ENCODE results near the gene DCAF8L2.
"Not testable (repeated sequence)": the region's sequence is repeated elsewhere in the genome, so short reads cannot be mapped to it uniquely, and the experiment has no call there.

Gene DCAF8L2

DNA sequence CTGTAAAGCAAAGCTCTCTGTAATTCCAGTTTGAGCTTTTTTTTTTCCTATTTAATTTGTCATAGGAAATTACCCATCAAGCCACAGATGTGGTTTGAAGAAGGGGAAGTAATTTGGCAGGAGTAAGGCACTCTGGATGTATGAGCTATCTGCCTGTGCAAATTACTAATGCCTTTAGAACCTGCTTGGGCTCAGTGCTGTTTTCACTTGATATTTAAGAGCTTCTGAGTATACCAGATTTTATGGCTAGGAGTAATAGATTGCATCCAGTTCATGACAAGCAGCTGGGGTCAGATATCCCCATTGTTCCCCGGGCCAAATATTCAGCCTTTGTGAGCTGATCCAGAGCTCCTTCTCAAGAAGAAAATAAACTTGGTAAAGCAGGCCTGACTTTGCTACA, 89.1 kb downstream of the DCAF8L2 start:
- no peak for DNase-seq (ENCODE audit: low spot score)

DNA sequence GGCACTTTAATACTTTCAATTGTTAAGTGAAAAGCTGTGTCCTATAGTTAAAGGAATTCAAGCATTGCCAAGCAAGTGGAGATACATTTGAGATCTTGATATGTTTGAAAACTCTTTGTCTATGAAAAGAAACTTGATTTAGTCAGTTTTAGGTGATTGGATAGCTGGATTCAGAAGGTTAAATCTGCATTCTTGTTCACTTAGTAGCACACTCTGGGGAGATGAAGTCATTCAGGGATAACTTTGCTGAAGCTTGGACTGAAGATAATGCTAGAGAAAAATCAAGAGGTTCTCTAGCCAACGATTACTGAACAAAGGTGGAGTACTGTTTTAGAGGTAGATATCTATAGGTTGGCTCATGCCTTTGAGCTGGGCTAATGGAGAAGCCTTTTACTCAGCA, 90.6 kb downstream of the DCAF8L2 start:
- no peak for DNase-seq (ENCODE audit: low spot score)

DNA sequence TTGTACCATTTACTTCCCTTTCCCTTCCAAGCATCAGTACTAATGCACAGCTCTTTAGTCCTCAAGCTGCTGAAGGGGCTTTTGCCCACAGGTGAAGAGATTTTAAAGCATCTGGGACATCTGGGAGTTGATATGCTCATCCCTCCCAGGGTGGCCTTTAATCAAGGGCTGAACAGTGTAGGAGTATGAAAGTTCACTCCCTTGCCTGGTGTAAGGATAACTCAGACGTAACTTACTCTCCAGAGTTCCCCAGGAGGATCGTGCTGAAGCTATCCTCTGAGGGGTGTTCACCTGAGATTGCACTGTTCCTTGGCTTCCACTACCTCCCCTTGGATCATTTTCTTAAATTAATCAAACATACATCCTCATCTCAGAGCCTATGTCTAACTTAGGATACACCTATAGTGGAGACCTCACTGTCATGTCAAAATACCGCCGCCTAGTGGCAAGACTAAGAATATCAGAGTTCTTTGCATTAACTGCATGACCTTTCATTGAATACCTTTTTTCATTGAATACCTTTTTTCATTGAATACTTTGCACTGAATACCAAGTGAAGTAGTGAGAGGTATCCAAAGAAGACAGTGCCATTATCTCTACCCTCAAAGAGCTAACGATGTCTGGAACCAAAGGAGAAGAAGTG, 93.5 kb downstream of the DCAF8L2 start:
- peak; percentile 3 for DNase-seq (ENCODE audit: low spot score)

DNA sequence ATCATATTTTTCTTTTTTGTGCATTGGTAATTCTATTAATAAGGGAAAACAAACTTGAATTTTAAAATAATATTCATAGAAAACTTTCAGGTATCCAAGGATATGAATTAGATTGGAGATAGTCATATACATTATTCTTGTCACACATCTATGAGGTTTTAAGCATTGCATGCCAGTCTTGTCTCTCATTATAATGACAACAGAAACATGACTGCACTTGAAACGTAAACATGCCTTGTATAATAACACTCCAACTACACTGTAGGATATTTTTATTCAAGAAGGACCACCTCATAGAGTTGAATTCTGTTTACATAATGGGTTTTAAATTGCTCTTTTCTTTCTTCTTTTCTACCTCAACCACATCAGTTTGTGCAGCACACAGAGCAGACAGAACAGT, 104.5 kb downstream of the DCAF8L2 start:
- no peak for DNase-seq (ENCODE audit: low spot score)

DNA sequence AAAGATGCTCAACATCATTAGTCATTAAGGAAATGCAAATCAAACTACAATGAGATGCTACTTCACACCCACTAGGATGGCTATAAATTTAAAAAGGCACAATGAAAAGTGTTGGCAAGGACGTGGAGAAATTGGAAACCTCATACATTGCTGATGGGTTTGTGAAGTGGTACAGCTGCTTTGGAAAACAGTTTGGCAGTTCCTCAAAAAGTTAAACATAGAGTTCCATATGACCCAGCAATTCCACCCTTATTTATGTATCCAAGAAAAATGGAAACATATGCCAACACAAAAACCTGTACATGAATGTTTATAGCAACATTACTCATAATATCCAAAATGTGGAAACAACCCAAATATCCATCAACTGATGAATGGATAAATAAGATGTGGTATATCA, 116.4 kb downstream of the DCAF8L2 start:
- DNase-seq (ENCODE audit: low spot score) = no peak

DNA sequence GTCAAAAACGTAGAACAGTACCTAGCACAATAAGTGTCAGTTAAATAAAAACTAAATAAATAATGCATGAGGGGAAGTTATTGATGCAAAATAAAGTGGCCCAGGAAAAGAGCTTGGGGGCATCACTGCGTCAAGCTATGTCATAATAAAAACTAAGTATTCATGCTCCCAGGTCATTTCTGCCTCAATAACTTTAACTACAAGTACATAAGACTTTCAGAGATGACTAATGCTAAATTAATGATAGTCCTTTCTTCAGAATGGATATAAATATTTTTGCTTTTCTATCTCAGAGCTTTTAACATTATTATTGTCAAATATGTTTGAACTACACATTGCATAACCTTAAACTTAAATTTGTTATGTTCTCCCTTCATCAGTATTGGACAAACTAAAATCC, 125.5 kb downstream of the DCAF8L2 start:
- DNase-seq (ENCODE audit: low spot score) = no peak

DNA sequence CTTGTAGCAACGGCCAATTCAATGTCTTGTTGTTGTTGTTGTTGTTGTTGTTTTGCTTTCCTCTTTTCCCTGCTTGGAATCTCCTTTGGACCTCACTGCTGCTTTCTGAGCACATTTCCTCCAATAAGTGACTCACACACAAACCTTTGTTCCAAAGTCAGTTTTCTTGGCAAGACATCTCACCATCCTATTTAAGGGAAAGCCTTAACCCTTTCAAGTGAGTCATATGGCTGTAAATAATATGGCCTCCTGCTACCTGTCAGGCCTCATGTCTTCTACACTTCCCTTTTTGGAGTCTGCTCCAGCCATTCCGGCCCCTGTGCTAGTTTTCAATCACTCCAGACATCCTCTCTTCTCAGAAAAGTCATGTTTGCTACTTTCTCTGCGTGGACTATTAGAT, 138.1 kb downstream of the DCAF8L2 start:
- peak; percentile 30 for DNase-seq (ENCODE audit: low spot score)

DNA sequence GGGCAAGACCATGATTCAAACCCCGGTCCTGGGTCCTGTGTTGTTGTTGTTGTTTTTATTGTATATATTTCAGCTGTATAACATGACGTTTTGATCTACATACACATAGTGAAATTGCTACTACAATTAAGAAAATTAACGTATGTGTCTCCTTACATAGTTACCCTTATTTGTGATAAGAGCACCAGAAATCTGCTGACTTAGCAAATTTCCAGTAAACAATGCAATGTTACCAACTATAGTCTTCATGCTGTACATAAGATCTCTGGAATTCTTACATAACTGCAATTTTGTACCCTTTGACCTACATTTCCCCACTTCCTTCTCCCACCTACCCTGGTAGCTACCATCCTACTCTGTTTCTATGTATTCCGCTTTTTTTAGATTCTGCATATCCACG, 141.8 kb downstream of the DCAF8L2 start:
- no peak for DNase-seq (ENCODE audit: low spot score)

DNA sequence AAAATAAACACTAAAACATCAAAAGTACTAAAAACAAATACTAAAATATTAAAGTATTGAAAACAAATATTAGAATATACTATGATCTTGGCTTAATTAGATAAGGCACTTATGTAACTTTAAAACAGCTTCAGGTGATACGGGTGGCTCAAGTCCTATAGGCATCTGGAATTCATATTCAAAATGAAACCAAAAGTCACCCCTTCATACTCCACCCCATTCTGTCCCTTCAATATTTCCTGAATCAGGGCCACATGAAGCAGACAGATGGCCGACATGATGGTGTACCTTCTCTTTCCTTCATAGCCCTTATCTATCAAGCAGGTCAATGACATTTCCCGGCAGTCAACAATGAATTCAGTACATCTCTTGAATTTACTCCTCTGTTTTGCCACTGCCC, 145.8 kb downstream of the DCAF8L2 start:
- DNase-seq (ENCODE audit: low spot score) = no peak

DNA sequence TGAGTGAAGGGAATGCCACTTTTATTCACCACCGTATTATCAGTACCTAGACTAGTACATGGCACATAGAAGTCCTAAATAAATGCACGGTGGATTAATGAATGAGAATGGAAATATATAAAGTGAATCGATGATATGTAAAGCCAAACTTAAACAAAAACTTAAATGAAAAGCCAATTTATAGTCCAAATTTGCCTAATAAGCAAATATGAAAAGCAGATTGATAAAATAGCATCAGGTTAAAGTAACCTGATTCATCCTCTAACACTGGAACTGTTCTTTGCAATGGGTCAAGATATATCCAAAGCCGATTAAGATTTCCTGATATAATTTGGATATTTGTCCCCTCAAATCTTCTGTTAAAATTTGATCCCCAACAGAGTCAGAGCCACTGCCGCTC, 150.8 kb downstream of the DCAF8L2 start:
- DNase-seq (ENCODE audit: low spot score) = no peak

DNA sequence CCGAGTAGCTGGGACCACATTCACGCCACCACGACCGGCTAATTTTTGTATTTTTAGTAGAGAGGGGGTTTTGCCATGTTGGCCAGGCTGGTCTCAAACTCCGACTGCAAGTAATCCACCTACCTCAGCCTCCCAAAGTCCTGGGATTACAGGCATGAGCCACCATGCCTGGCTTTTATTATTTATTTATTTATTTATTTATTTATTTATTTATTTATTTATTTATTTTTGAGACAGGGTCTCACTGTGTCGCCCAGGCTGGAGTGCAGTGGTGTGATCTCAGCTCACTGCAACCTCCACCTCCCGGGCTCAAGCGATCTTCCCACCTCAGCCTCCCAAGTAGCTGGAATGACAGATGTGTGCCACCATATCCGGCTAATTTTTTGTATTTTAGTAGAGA, 153.4 kb downstream of the DCAF8L2 start:
- DNase-seq (ENCODE audit: low spot score) = not testable (repeated sequence)

DNA sequence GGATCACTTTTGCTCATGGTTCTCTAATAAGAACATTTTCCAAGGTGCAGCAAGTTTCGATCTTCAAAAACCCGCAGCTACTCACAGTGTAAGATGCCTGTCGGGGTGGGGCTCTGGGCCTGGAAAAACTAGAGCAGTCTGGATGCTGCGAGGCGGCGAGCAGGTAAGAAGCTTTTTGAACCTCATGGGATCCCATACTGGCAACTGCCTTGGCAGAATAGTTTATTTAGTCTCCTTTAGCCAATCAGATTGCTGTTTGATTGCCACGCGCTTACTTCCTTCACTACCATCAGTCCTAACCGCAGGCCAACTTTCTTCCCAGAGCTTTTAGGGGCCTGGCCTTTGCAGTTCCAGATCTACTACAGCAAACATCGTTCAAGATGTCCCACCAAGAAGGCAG, 156.4 kb downstream of the DCAF8L2 start:
- DNase-seq (ENCODE audit: low spot score) = no peak

DNA sequence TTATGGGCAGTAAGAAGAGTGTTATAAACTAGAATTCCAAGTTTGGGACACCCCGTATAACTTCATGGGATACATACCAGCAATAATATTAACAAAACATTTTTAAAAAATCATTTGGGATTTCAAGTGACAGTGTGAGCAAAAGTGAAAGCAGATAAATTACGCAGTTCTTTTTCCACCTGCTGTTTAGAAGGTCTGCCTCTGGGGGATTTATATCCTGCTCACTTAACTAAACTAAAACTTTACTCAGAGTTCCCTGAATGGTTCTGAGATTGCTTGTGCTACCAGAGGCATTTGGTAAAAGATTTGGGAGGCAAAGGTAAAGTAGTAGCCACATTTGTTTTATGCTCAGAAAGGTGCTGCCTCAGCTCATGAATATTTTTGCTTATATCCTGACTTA, 160.2 kb downstream of the DCAF8L2 start:
- not testable (repeated sequence) for DNase-seq (ENCODE audit: low spot score)

DNA sequence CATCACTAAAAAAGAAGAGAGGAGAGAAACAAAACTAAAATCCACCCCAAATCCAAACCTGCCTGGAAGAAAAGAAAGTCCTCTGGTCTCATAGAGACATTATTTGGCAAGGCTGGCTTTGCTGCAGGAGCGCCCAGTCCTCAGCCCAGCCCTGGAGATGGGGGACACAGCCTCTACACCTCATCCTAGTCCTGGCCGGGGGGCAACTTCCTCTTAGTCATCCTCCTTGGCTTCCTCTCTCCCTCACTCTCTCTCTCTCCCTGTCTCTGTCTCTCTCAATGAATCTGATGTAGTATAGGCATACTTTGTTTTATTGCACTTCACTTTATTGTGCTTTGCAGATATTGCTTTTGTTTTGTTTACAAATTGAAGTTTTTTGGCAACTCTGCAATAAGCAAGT, 161.8 kb downstream of the DCAF8L2 start:
- DNase-seq (ENCODE audit: low spot score) = no peak

DNA sequence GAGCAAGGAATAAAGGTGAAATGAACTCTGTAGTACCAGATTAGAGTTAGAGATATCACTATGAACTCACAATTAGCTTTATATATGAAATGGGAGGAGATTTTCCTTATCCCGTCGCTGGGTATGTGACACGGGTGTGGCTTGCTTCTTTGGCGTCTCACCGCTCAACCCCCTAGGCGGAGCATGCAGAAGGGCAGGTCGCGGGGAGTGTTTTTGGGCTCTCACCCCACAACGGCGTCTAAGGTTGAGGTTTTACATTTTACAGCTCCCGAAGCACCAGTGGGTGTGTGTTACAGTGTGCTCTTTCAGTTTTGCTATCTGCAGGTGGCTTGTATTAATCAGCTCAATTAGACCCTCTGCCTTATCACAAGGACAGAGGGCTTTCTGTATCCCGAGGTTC, 175.6 kb downstream of the DCAF8L2 start:
- no peak for DNase-seq (ENCODE audit: low spot score)

DNA sequence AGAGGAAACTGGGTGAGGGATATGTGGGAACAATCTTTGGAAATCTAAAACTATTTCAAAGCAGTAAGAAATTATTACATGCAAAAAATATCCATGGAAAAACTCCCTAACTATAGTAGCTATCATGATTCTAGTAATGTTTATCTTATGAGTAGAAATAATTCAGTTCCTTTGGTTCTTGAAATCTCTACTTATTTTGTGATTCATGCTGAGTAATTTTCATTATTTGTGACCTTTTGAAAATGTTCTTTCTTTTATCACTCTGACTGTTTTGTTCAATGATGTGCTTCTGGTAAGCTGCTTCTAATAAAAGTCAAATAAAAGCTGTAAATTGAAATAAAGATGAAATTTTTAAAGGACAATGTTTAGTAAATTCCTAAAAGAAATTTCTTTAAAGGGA, 177.2 kb downstream of the DCAF8L2 start:
- DNase-seq (ENCODE audit: low spot score) = no peak

DNA sequence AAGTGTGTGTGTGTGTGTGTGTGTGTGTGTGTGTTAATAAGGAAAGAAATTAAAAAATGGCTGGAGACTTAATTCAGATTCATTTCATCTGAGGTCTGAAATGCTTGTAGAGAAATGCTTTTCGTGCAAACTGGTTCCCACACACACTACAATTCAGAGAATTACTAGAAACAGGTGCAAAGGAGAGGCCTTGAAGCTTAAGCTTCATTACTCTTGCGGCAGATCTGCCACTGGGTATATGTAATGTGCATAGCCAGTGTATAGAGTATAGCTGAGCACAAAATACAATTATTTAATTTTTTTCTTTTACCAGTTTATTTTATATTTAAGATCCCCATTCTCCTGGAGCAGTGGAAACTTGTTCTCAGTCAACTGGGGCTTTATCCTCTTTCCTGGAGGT, 185.8 kb downstream of the DCAF8L2 start:
- no peak for DNase-seq (ENCODE audit: low spot score)

DNA sequence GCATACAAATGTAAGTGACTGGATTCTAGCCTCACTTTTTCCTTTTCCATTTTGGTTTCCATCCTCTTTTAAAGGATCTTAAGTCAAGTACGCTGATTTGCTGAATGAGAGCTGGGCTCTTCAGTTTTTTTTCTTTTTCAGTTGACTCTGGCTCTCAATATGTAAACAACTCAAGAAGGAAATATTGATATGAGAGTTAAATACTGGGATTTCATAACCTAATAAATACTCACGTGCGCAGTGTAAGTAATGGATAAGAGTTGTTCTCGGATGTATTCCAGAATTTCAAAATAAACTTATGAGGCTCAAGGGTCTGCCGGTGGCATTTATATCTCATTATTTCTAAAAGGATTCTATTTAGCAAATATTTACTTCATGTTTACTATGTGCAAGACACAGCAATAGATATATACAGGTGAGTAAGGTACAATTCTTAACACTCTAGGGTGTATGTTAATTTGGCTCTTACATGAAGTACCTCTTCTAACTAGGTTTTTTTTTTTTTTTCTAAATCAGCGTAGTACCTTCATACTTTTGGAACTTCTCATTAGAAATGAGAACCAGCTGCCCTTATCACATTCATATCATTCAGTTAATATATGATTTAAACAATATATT, 206.6 kb downstream of the DCAF8L2 start:
- DNase-seq (ENCODE audit: low spot score) = no peak

DNA sequence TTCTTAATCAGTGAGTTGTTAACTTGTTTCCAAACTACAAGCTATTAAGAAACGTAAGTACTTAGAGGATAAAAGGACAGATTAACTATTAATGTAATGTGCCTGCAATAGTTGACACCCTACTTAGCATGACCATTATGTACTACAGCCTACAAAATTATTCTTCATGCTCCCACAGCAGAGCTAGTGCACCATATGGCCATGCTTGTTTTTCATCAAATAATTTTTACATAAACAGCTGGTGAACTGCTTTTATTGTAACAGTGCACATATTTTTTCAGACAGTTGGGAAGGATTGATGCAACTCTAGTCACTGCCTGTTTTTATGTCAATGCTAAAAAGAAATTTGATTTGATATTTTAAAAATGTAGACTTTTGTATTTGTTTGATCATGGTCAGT, 207.4 kb downstream of the DCAF8L2 start:
- no peak for DNase-seq (ENCODE audit: low spot score)

Measured in COLO829 (cell line).